HG02885 (cell line): ENCODE results near the gene MAGED4.
"Not testable (repeated sequence)": the region's sequence is repeated elsewhere in the genome, so short reads cannot be mapped to it uniquely, and the experiment has no call there.

ENCODE experiments used
- ATAC-seq: cut with Tn5 transposase; IDR thresholded peaks from one replicate; pipeline ENCODE4 v1.9.1; 2021; ENCODE audit warnings: mild to moderate bottlenecking; ENCODE audit not compliant: unreplicated experiment, poor library complexity

Gene MAGED4, protein sequence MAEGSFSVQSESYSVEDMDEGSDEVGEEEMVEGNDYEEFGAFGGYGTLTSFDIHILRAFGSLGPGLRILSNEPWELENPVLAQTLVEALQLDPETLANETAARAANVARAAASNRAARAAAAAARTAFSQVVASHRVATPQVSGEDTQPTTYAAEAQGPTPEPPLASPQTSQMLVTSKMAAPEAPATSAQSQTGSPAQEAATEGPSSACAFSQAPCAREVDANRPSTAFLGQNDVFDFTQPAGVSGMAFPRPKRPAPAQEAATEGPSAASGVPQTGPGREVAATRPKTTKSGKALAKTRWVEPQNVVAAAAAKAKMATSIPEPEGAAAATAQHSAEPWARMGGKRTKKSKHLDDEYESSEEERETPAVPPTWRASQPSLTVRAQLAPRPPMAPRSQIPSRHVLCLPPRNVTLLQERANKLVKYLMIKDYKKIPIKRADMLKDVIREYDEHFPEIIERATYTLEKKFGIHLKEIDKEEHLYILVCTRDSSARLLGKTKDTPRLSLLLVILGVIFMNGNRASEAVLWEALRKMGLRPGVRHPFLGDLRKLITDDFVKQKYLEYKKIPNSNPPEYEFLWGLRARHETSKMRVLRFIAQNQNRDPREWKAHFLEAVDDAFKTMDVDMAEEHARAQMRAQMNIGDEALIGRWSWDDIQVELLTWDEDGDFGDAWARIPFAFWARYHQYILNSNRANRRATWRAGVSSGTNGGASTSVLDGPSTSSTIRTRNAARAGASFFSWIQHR

DNA sequence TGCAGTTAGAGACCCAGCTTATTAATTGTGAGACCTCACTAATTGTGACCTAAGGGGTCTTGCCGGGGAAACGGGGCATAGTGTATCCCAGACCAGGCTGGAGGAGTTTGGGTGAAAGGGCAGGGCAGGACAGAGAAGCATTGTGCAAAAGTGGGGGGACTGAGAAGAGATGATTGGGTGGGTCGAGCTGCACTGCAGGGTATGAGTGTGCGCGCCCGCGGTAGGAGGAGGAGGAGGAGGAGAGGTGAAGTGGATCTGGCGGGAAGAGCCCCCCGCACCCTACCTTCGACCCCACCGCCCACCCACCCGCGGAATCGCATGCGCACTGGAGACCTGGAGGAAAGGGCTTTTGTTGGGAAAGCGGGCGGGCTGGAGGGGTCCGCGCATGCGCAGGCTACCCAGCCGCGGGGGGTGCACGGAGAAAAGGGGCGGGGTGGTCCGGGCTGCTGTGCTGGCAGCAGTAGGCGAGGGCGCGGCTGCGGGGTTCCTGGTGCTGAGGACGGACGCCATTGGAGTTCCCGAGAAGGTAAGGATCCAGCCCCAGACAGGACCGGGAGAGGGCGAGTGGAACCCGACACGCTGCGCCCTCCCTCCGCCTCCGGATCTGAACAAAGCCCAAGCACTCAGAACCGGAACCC, at the start of gene MAGED4:
MAGED4 (plus strand) TSS at position 449 of the 638 bp plus-strand sequence. CDS start 1,035 bp downstream, outside the sequence.
- not testable (repeated sequence) for ATAC-seq

DNA sequence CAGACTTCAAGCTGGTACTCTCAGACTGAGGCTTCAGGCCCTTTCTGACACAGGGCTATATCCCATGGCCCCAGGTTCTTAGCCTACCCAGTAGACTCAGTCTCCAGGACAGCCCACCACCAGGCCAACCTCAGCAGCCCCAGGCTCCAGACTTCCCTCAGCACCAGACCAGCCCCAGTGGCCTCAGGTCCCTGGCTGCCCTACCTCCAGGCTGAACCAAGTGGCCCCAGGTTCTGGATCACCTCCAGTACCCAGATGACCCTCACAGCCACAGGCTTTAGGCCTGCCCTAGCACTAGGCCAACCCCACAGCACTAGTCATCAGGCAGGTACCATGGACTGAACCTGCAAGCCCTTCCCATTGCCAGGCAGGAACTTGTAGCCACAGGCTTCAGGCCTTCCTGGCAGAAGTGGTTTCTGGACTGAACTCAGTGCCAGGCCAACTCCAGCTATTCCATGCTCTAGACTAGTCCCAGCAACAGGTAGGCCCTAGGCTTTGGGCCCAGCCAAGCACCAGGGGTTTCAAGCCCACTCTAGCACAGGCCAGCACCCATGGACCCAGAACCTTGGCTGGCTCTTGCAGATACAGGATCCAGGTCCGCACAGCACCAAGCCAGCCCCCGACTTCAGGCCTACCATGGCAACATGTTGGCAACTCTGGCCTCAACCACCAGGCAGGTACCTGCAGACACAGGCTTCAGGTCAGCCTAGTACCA, 45.7 kb upstream of the MAGED4 start:
- ATAC-seq: no peak

DNA sequence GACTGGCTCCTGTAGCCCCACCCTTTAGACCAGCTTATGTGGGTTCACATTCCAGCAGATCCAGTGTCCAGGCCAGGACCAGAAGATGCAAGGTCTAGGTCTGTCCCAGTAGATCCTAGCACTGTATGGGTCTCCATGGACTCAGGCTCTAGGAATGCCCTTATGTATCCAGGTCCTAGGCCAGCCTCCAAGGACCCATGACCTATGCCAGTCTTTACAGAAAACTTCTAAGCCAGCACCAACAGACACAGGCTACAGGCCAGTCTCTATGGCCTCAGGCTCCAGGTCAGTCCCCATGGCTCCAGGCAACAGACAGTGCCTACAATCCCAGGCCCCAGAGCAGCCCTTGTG, 45.2 kb upstream of the MAGED4 start:
- ATAC-seq: no peak

DNA sequence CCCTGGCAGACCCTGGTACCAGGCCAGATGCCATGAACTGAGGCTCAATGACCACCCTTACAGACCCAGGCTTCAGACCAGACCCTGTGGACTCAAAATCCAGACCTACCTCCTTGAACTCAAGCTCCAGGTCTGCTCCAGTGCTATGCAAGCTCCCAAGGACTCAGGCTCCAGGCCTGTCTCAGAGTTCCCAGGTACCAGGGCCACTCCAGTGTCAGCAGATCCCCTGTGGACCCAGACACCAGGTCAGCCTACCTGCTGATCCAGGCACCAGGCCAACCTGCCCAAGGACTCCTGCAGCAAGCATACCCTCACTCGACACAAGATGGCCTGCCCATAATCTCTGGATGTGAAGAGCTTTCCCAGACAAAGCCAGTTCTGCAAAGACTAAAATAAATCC, 44.7 kb upstream of the MAGED4 start:
- ATAC-seq: no peak

DNA sequence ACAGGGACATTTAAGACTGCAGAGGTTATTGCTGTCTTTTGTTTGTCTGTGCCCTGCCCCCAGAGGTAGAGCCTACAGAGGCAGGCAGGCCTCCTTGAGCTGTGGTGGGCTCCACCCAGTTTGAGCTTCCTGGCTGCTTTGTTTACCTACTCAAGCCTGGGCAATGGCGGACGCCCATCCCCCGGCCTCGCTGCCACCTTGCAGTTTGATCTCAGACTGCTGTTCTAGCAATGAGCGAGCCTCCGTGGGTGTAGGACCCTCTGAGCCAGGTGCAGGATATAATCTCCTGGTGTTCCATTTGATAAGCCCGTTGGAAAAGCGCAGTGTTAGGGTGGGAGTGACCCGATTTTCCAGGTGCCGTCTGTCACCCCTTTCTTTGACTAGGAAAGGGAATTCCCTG, 34.0 kb upstream of the MAGED4 start:
- ATAC-seq: not testable (repeated sequence)

DNA sequence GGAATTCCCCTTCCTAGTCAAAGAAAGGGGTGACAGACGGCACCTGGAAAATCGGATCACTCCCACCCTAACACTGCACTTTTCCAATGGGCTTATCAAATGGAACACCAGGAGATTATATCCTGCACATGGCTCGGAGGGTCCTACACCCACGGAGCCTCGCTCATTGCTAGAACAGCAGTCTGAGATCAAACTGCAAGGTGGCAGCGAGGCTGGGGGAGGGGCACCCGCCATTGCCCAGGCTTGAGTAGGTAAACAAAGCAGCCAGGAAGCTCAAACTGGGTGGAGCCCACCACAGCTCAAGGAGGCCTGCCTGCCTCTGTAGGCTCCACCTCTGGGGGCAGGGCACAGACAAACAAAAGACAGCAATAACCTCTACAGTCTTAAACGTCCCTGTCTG, 24.5 kb upstream of the MAGED4 start:
- ATAC-seq: not testable (repeated sequence)

DNA sequence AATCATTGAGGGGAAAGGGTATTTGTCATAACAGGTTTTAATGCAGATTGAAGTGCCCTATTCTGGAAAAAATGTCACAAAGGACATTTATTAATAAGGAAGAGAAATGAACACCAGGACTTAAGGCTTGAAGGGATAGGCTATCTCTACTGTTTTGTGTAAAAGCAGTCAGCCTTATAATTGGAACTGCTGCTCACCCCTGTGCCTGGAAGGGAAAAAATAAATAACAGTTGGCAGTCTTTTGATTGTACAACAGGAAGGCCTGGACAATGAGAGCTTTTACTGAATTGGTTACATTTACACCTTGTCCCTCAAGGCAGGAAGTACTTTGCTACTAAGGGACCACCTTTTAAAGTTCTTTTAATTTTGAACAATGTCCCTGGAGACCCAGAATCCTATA, 17.8 kb upstream of the MAGED4 start:
- ATAC-seq: no peak

DNA sequence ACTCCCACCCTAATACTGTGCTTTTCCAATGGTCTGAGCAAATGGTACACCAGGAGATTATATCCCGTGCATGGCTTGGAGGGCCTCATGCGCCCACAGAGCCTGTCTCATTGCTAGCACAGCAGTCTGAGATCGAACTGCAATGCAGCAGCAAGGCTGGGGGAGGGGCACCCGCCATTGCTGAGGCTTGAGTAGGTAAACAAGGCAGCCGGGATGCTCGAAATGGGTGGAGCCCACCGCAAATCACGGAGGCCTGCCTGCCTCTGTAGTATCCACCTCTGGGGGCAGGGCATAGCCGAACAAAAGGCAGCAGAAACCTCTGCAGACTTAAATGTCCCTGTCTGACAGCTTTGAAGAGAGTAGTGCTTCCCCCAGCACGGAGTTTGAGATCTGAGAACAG, 13.6 kb upstream of the MAGED4 start:
- ATAC-seq: not testable (repeated sequence)

DNA sequence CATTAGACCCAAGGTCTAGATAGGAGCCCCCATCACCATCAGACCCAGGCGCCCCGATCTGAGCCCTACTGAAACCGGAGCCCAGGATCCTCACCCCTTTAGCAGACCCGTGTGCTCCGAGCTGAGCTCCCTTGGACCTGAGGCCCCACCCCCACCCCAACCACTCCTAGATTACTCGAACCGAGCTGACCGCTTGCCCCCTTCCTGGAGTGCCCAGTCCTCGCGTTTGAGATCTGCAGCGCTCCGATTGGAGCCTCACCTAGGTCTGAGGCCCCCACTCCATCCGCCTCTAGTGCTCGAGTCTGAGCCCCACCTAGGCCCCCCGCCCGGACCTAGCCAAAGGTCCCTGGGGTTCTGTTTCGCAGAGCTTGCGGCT, 378 bp downstream of the MAGED4 start:
- ATAC-seq: not testable (repeated sequence)

DNA sequence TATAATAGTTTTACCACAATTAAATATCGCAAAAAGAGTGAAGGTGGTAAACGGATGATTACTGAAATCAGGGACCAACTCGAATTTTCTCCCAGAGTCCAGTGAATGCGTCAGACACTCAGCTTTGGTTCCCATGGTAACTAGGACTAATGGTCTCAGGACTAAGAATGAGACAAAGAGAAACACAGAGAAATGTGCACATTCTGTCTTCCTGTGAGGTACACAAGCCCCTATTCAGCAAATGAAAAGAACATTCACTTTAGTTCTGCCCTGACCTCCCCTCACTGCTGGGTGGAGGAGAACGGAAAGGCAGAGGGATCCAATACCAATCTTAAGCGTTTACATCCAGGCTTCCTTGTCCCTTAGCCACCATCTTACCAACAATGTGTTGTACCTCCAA, 26.7 kb downstream of the MAGED4 start:
- not testable (repeated sequence) for ATAC-seq

DNA sequence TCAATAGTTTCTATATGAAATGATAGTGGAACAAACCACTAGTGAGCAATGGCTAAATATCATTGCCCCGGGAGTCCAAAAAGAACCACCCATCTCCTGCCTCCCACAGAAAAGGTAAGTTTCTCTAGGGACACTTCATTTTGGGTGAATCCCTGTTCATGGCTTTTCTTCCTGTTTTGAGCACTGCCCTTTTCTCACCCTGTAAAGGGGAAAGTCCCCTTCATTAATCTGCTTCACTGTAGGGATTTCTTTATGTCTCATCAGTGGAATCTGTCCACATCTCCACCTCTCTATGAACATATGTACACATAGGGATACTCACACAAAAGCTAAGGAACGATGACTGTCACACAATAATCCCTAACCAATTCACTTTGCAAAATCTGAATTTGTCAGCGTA, 28.6 kb downstream of the MAGED4 start:
- no peak for ATAC-seq

DNA sequence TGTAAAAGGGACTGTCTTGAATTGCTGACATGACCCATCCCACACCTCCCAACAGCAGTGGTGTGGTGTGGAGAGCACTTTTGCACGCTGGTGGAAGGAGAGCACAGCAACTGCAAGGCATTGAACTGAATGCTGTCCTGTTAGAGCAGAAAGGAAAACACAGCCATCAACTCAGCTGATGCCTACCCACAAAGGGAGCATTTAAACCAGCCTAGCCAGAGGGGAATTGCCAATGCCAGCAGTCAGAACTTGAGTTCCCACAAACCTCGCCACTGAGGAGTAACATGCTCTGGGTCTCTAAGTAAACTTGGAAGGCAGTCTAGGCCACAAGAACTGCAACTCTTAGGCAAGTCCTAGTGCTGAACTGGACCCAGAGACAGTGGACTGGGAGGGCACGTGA, 31.9 kb downstream of the MAGED4 start:
- no peak for ATAC-seq

DNA sequence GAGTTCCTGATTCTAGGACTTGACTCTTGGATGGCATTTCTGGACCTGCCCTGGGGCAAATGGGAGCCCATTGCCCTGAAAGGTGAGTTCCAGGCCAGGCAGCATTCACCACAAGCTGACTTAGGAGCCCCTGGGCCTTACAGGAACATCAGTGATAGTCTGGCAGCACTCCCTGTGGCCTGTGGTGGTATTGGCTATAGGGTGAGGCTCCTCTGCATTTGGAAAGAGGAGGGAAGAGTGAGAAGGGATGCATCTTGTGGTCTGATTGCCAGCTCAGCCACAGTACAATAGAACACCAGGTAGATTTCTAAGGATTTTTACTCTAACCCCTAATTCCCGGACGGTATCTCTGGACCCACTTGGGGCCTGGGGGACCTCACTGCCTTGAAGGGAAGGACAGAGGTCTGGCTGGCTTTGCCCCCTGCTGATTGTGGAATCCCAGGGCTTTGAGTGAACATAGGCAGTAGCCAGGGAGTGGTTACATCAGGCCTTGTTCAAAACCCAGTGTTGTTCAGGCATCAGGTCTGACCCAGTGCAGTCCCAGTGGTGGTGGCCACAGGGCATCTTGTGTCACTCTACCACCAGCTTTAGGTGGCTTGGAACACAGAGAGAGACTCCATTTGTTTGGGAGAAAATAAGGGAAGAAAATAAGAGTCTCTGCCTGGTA, 32.9 kb downstream of the MAGED4 start:
- no peak for ATAC-seq

DNA sequence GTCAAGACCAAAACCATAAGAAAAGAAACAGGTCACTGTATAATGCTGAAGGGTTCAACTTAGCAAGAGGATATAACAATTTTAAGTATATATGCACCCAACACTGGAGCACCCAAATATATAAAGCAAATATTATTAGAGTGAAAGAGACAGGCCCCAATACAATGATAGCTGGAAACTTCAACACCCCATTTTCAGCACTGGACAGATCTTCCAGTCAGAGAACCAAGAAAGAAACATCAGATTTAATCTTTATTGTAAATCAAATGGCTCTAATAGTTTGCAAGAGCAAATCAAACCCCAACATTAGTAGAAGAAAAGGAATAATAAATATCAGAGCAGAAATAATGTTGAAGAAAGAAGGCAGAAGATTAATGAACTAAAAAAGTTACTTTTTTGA, 36.2 kb downstream of the MAGED4 start:
- ATAC-seq: no peak
